Nephron progenitor cell (in vitro differentiated cells): ENCODE data around the gene TRIM10.

Source experiments
- DNase-seq: peaks from one replicate; pipeline ENCODE4 v3.0.0; 2021
- H3K27ac Mint-ChIP-seq: 2 replicates; pipeline ENCODE4 v1.8.0; 2021; ENCODE audit warnings: mild to moderate bottlenecking, moderate library complexity, mixed read lengths
- H3K27me3 Mint-ChIP-seq: 2 replicates; pipeline ENCODE4 v1.8.0; 2021; ENCODE audit warnings: mild to moderate bottlenecking, low read depth, mixed read lengths; ENCODE audit not compliant: poor library complexity
- H3K36me3 Mint-ChIP-seq: 2 replicates; pipeline ENCODE4 v1.8.0; 2021; ENCODE audit warnings: low read depth, mixed read lengths
- H3K4me1 Mint-ChIP-seq: 2 replicates; pipeline ENCODE4 v1.8.0; 2021; ENCODE audit warnings: mixed read lengths
- H3K4me3 Mint-ChIP-seq: 2 replicates; pipeline ENCODE4 v1.8.0; 2021; ENCODE audit warnings: mild to moderate bottlenecking, moderate library complexity, mixed read lengths
- H3K9me3 Mint-ChIP-seq: 2 replicates; pipeline ENCODE4 v1.8.0; 2021; ENCODE audit warnings: mild to moderate bottlenecking, moderate library complexity, mixed read lengths
- TF ChIP-seq, protein P1 (sequence below): fragments of 200-600 bp; sonication (generic); IDR thresholded peaks from 2 replicates; pipeline ENCODE4 v1.5.0; 2021; ENCODE audit warnings: antibody characterized with exemption

TRIM10 gene

DNA sequence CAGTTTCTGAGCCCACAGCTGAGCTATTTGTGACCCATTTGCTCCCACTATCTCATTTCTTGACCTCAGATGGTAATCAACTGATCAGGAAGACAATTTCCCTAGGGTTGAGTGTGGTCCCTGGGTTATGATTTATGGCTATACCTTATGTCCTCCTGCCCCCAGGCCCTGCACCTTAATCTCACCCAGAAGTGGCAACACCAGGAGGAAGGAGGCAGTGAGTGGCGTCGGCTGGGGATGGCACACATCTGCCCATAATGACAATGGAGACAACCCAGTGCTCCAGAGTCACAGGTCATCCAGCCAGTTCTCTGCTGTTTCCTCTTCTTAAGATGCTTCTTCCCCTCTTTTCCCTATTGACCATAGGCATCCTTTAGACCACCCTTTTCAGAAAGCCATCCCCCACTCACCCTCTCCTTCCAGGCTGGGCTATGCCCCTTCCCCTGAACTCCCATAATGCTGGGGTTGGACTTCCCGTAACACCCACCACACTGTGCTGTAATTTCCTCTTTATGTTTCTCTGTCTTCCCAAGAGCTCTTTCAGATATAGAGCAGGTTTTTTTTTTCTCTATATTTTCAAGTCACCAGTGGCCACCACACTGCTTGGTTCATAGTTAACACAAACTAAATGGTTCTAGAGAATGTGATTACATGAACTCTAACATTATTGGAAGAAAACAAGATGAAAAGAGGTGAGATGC lies 8.0 kb downstream of the TRIM10 start:
- Mint-ChIP-seq H3K36me3 (no peaks in the 10 kb centered on the region), H3K9me3 (no peaks in the 10 kb centered on the region), H3K27me3 (peaks cover 36% of the 10 kb centered on the region), H3K4me1 (peaks cover 4% of the 10 kb centered on the region), H3K27ac (no peak overlapping the region), H3K4me3 (no peak overlapping the region)
- DNase-seq, result no peak
- TF ChIP-seq, protein P1, sequence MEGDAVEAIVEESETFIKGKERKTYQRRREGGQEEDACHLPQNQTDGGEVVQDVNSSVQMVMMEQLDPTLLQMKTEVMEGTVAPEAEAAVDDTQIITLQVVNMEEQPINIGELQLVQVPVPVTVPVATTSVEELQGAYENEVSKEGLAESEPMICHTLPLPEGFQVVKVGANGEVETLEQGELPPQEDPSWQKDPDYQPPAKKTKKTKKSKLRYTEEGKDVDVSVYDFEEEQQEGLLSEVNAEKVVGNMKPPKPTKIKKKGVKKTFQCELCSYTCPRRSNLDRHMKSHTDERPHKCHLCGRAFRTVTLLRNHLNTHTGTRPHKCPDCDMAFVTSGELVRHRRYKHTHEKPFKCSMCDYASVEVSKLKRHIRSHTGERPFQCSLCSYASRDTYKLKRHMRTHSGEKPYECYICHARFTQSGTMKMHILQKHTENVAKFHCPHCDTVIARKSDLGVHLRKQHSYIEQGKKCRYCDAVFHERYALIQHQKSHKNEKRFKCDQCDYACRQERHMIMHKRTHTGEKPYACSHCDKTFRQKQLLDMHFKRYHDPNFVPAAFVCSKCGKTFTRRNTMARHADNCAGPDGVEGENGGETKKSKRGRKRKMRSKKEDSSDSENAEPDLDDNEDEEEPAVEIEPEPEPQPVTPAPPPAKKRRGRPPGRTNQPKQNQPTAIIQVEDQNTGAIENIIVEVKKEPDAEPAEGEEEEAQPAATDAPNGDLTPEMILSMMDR, result no peak

DNA sequence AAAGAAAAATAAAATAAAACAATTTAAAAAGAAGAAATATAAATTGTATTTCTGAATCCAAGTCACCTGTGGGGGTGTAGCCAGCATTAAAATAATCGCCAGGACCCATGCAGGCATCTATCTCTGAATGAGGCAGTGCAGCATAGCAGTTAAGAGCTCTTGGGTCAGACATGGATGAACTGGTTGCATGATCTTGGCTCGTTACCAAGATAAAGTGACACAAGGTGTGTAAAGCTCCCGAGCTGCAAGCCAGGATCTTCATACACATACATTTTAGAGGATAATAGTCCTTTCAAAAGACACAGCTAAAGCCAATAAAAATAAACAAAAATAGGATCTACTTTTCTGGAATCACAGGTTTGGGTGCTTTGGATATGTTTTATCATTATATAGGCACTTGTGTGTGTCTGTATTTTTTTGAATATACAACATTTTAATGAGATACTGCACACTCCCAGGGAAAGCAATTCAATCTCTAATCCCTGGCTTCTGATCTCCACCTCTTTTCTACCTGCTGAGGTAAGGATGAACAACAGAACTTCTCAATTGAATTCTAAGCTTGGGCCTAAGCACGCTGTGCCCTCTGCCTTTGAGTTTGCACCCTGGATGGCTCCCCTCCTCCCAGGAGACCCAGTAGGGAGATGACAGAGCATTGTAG lies 8.9 kb downstream of the TRIM10 start:
- Mint-ChIP-seq H3K27me3 (peaks cover 30% of the 10 kb centered on the region), H3K9me3 (no peaks in the 10 kb centered on the region), H3K4me3 (no peak overlapping the region), H3K27ac (peak overlapping the region; percentile 41), H3K36me3 (no peaks in the 10 kb centered on the region), H3K4me1 (peaks cover 4% of the 10 kb centered on the region)
- TF ChIP-seq, protein P1, result no peak
- DNase-seq, result no peak

DNA sequence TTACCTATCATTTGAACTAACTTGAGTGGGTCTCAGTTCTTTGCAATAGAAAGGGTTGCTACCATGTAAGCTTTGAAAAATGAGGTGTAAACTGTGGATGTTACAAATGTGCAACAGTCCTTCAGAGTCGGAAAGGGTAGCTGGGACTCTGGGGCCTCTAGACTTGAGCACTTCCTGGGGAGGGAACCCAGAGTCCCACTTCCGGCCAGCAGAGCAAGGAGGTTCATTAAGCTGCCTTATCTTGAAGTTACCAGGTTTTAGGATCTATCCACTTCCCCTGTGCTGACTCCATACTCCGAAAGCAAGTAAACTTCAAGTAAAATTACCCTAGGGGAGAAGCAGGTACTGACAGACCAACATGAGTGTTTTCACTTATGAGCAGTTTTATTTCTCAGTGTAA lies 9.4 kb downstream of the TRIM10 start:
- Mint-ChIP-seq H3K9me3 (no peaks in the 10 kb centered on the region), H3K36me3 (no peaks in the 10 kb centered on the region), H3K27me3 (peaks cover 30% of the 10 kb centered on the region), H3K4me1 (peaks cover 4% of the 10 kb centered on the region), H3K4me3 (no peak overlapping the region), H3K27ac (no peak overlapping the region)
- no peak for DNase-seq
- TF ChIP-seq, protein P1, result no peak

DNA sequence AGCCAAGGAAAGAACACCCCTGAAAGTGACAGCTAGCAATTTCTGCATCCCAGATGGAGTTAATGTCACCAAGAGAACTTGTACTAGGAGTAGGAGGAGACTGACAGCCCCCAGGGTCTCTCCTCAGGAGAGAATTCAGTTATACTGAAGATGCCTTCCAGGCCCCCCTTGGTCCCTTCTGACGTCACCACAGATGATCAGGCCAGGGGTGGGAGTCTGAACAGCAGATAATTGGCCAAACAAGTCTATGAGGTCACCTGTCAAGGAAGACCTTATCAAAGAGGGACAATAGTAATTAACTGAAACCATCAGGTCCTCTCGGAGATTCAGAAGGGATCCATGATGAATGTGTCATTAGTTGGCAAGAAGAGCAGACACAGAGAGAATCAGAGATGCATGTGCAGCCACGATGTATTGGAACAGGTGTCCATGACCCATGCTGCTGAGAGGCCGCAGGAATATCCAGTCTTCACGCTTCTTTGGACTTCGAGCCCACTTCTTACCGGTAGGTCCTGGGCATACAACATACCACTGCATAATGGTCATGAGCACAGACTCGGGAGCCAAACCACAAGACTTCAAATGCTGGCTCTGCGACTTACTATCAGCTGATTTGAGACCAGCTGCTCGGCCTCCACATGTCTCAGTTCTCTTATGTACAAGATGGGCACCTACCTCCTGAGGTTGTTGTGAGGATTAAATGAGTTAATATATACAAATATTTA lies 10.2 kb downstream of the TRIM10 start:
- Mint-ChIP-seq H3K9me3 (no peaks in the 10 kb centered on the region), H3K27me3 (peaks cover 27% of the 10 kb centered on the region), H3K4me3 (no peak overlapping the region), H3K36me3 (no peaks in the 10 kb centered on the region), H3K4me1 (no peaks in the 10 kb centered on the region), H3K27ac (no peak overlapping the region)
- TF ChIP-seq, protein P1, result no peak
- DNase-seq, result no peak

DNA sequence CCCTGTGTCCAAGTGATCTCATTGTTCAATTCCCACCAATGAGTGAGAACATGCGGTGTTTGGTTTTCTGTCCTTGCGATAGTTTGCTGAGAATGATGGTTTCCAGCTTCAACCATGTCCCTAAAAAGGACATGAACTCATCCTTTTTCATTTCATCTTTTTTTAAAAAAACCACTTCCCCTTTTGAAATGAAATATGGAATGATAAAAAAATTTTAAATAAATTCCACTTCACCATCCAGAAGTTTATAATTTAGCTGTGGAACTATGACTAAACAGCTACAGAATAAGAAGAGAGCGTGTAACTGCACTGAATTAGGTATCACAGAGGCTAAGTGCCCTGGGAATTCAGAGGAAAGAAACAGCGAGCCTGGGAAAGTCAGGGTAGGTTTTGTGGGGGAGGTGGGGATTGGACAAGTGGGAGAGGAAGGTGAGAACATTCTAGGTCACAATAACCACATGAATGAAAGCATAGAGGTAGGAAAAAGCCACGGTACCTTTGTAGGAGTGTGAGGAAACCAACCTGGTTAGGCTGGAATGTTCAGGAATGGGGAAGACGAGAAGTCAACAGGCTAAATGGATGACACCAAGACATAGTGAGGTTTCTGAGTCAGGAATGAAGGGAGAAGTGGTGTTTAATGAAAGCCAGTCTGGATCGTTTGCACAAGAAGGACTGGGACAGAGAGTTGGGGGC lies 11.0 kb downstream of the TRIM10 start:
- Mint-ChIP-seq H3K27ac (no peak overlapping the region), H3K9me3 (no peaks in the 10 kb centered on the region), H3K36me3 (no peaks in the 10 kb centered on the region), H3K4me1 (no peaks in the 10 kb centered on the region), H3K4me3 (no peak overlapping the region), H3K27me3 (peaks cover 31% of the 10 kb centered on the region)
- DNase-seq, result no peak
- TF ChIP-seq, protein P1, result no peak
